Nephron progenitor cell (in vitro differentiated cells): ENCODE data around the gene ADRB1.

Experiments used
- DNase-seq: peaks from one replicate; pipeline ENCODE4 v3.0.0; 2021
- H3K27ac Mint-ChIP-seq: 2 replicates; pipeline ENCODE4 v1.8.0; 2021; ENCODE audit warnings: mild to moderate bottlenecking, moderate library complexity, mixed read lengths
- H3K27me3 Mint-ChIP-seq: 2 replicates; pipeline ENCODE4 v1.8.0; 2021; ENCODE audit warnings: mild to moderate bottlenecking, low read depth, mixed read lengths; ENCODE audit not compliant: poor library complexity
- H3K36me3 Mint-ChIP-seq: 2 replicates; pipeline ENCODE4 v1.8.0; 2021; ENCODE audit warnings: low read depth, mixed read lengths
- H3K4me1 Mint-ChIP-seq: 2 replicates; pipeline ENCODE4 v1.8.0; 2021; ENCODE audit warnings: mixed read lengths
- H3K4me3 Mint-ChIP-seq: 2 replicates; pipeline ENCODE4 v1.8.0; 2021; ENCODE audit warnings: mild to moderate bottlenecking, moderate library complexity, mixed read lengths
- H3K9me3 Mint-ChIP-seq: 2 replicates; pipeline ENCODE4 v1.8.0; 2021; ENCODE audit warnings: mild to moderate bottlenecking, moderate library complexity, mixed read lengths
- CTCF ChIP-seq: fragments of 200-600 bp; sonication (generic); IDR thresholded peaks from 2 replicates; pipeline ENCODE4 v1.5.0; 2021; ENCODE audit warnings: antibody characterized with exemption

Gene ADRB1

DNA sequence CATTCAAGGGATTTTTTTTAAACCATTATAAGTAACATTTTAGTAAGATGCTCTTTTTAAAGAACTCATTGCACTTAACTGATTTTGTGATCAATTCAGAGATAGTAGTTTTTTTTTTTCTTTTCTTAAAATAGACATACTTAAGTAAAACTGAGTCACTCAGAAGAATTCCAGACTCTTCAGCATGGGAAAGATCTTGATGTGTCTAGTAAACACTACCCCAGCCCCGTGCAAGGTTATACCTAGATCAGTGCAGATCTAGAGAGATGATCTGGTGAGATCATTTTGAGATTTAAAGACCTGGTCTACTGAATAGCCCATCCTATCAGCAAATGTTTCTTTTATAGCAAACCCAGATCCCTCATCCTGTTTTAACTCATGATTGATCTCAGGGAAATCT is 8.6 kb downstream of the ADRB1 start:
- no peaks in the 10 kb centered on the region for H3K9me3 Mint-ChIP-seq
- H3K4me3 Mint-ChIP-seq = no peak overlapping the region
- peaks cover 65% of the 10 kb centered on the region for H3K27me3 Mint-ChIP-seq
- no peak overlapping the region for H3K27ac Mint-ChIP-seq
- no peak for TF ChIP-seq CTCF
- DNase-seq = no peak
- H3K36me3 Mint-ChIP-seq = no peaks in the 10 kb centered on the region
- no peaks in the 10 kb centered on the region for H3K4me1 Mint-ChIP-seq

DNA sequence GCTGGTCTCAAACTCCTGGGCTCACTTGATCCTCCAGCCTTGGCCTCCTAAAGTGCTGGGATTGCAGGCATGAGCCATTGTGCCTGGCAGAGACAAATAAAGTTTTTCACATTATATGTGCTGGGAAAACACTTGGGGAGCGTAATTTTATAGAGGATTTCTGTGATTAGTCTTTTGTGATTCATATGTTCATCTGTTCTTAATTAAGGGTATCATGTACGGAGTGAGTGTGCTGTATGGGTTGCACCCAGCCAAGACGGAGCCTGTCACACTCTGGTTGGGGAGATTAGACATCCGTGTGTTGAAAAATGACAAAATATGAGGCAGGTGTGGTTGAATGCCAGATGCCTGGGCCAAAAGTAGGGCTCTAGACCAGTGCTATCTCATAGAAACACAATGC is 10.3 kb downstream of the ADRB1 start:
- TF ChIP-seq CTCF = no peak
- H3K27ac Mint-ChIP-seq = no peak overlapping the region
- H3K36me3 Mint-ChIP-seq = no peaks in the 10 kb centered on the region
- no peaks in the 10 kb centered on the region for H3K9me3 Mint-ChIP-seq
- H3K4me3 Mint-ChIP-seq = no peak overlapping the region
- DNase-seq = no peak
- H3K4me1 Mint-ChIP-seq = no peaks in the 10 kb centered on the region
- H3K27me3 Mint-ChIP-seq = peaks cover 48% of the 10 kb centered on the region

- no peak for DNase-seq
- TF ChIP-seq CTCF = no peak
- no peak overlapping the region for H3K4me3 Mint-ChIP-seq
- H3K9me3 Mint-ChIP-seq = no peaks in the 10 kb centered on the region
- H3K36me3 Mint-ChIP-seq = no peaks in the 10 kb centered on the region
- H3K4me1 Mint-ChIP-seq = peaks cover 1% of the 10 kb centered on the region
- peaks cover 23% of the 10 kb centered on the region for H3K27me3 Mint-ChIP-seq
- no peak overlapping the region for H3K27ac Mint-ChIP-seq
These were observed 14.2 kb downstream of the ADRB1 start for GRCh38 chr10:114057855-114058254.

DNA sequence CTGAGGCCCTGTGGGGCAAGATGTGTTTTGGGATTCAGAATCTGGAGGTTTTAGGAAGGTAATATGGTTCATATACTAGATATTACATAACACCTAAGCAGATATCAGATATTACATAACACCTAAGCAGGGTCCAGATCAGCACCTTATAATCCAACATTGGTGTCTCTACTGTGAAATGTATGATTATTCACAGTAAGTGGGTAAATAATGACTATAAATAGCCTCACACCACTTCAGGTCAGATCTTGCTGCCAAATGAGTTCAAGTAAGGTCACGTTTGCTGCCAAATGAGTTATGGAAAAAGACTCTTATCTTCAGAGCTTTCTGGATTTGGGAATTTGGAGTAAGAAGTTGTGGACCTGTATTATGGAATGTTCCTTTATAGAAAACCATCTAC is 14.6 kb downstream of the ADRB1 start:
- Mint-ChIP-seq H3K27me3 (peaks cover 22% of the 10 kb centered on the region), H3K4me1 (peaks cover 6% of the 10 kb centered on the region), H3K9me3 (no peaks in the 10 kb centered on the region), H3K27ac (no peak overlapping the region), H3K4me3 (no peak overlapping the region), H3K36me3 (no peaks in the 10 kb centered on the region)
- DNase-seq = no peak
- TF ChIP-seq CTCF = no peak

- no peak overlapping the region for H3K27ac Mint-ChIP-seq
- peaks cover 18% of the 10 kb centered on the region for H3K27me3 Mint-ChIP-seq
- H3K36me3 Mint-ChIP-seq = no peaks in the 10 kb centered on the region
- no peak for TF ChIP-seq CTCF
- no peaks in the 10 kb centered on the region for H3K9me3 Mint-ChIP-seq
- DNase-seq = no peak
- H3K4me1 Mint-ChIP-seq = peaks cover 11% of the 10 kb centered on the region
- H3K4me3 Mint-ChIP-seq = no peak overlapping the region
These were observed 15.9 kb downstream of the ADRB1 start for GRCh38 chr10:114059561-114059960.

DNA sequence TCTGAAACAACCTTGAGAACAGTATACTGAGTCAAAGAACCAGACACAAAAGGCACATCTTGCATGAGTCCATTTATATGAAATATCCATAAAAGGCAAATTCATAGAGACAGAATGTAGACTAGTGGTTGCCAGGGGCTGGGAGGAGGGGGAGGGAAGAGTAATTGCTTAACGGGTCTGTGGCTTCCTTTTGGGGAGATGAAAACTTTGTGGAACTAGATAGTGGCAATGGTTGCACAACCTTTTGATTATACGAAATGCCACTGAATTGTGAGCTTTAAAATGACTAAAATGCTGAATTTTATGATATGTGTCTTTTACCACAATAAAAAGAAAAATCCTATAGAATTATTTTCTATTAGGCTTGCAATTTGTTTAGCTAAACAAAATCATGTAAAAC is 16.8 kb downstream of the ADRB1 start:
- no peak overlapping the region for H3K4me3 Mint-ChIP-seq
- peaks cover 20% of the 10 kb centered on the region for H3K4me1 Mint-ChIP-seq
- H3K9me3 Mint-ChIP-seq = no peaks in the 10 kb centered on the region
- H3K27me3 Mint-ChIP-seq = peaks cover 18% of the 10 kb centered on the region
- no peak overlapping the region for H3K27ac Mint-ChIP-seq
- H3K36me3 Mint-ChIP-seq = no peaks in the 10 kb centered on the region
- DNase-seq = no peak
- TF ChIP-seq CTCF = no peak
